LNCAP (cell line): Measurements from ENCODE around the gene TXLNG.
A peak's percentile ranks its signal among the peaks of the same experiment; 100 is the strongest.

Source experiments
- TF ChIP-seq, protein P1 (sequence below): fragments of 450-650 bp; IDR thresholded peaks from 2 replicates; pipeline ENCODE4 v1.5.1; 2017; ENCODE audit warnings: mild to moderate bottlenecking

Gene TXLNG

DNA sequence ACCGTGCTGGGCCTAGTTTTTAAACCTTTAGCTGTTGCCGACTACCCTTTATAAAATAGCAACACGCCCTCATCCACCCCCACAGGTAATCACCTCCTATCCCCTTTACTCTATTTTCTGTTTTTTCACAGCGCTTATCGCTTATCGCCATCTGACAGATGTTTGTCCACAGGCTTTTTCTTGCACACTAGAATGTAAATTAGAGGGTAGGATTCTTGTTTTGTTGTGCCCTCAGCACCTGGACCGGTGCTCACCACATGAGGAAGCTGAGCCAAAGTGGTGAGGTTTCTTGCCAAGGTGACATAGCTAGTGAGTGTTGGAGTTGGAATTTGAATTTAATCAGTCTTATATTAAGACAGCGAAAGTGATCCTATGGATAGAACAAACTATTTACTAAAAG, 86.8 kb downstream of the TXLNG start:
- TF ChIP-seq, protein P1, sequence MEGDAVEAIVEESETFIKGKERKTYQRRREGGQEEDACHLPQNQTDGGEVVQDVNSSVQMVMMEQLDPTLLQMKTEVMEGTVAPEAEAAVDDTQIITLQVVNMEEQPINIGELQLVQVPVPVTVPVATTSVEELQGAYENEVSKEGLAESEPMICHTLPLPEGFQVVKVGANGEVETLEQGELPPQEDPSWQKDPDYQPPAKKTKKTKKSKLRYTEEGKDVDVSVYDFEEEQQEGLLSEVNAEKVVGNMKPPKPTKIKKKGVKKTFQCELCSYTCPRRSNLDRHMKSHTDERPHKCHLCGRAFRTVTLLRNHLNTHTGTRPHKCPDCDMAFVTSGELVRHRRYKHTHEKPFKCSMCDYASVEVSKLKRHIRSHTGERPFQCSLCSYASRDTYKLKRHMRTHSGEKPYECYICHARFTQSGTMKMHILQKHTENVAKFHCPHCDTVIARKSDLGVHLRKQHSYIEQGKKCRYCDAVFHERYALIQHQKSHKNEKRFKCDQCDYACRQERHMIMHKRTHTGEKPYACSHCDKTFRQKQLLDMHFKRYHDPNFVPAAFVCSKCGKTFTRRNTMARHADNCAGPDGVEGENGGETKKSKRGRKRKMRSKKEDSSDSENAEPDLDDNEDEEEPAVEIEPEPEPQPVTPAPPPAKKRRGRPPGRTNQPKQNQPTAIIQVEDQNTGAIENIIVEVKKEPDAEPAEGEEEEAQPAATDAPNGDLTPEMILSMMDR: no peak

DNA sequence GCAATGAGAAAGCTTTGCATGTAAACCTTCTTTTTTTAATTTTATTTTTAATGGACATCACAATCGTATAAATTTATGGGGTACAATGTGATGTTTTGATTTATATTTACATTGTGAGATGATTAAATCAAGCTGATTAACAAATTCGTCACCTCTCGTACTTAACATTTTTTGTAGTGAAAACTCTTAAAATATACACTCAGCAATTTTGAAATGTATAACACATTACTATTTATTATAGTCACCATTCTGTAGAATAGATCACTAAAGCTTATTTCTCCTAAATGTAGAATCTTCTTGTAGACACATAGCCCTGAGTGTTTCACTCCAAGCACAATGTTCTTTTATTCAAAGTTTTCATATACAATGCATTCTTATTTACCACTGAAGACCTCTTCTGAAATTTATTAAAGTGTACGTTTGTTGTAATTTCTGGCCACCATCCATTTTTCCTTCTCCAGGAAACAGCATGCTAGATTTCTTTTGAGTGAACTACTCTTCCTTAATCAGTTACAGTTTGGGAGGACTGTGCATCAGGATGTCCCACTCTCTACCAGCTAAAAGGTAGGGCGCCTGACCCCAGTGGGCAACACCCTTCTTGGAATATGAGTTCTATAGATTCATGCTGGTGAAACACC, 88.3 kb downstream of the TXLNG start:
- TF ChIP-seq, protein P1: no peak

DNA sequence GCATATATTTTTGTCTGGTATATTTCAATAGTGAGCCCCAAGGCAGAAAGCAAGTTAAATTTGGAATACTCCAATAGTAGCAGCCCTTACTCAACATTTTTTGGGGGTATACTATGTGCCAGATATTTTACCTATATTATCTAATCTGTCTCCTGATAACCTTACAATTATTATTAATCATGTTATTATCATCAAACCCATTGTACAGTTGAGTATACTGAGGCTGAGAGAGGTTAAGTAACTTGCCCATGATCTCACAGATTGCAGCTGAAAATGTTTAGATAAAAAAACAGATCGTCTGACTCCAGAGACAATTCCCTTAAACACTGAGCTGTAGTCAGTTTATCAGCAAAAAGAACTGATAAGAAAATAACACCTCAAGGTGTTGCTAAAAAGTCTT, 90.4 kb downstream of the TXLNG start:
- TF ChIP-seq, protein P1: no peak

DNA sequence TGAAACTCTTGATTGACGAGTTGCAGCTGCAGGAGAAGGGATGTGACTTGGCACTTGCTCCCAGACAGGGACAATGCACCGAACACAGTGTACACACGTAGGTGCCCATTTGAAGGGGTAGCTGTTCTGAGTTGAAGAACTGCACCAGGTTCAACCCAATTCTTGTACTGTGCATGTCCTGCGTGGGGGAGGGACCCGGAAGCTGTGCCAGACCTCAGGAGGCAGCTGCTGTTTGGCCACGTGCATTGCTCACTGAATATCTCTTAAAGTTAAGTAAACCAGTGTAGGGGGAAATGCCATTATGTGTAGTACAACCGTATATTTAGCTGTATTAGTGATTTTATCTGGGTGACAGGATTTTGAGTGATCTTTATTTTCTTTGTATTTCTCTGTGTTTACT, 95.9 kb downstream of the TXLNG start:
- TF ChIP-seq, protein P1: no peak

DNA sequence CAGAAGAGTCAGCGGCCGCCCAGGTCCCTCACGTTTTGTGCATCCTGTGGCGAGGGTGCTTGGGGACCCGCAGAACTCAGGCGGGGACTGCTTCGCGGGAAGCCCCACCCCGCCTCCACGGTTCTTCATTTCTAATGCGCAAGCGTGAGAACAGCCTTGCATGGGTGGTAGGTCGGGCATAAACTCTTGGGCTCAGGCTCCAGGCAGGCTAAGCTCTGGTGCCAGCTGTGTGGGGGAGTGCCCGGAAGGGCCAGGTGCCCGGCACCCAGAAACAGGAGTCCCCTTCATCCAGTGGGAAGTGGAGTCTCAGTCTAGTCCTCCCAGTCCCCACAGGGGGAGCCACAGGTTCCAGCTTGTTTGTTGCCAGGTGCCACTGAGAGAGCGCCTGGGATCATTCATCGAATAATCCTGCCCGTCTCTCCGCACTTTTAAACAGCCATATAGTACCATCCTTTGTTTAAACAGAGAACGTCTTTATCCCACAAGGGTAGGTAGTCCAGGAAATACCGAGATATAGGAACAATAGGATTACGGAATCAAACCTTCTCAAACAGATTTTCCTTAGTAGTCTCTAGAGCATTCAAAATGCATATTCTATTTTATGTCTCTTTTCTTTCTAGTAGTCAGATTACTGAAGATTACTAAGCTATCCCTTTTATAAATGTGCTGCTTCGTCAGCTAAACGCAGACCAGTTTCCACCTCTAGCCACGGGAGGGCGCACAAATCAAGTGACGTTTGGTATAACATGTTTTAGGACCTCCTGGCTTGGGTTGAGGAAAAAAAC, 96.6 kb downstream of the TXLNG start:
- TF ChIP-seq, protein P1: peak; percentile 61; the same call in 1 of the 2 replicates

DNA sequence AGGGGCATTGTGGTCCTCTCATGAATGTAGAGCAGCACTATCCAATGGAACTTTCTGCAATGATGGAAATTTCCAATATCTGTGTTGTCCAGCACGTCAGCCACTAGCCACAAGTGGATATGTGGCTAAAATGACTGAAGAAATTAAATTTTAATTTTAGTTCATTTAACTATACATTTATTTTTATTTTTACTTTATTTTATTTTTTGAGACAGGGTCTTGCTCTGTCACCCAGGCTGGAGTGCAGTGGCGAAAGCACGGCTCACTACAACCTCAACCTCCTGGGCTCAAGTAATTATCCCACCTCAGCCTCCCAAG, 97.2 kb downstream of the TXLNG start:
- TF ChIP-seq, protein P1: no peak

DNA sequence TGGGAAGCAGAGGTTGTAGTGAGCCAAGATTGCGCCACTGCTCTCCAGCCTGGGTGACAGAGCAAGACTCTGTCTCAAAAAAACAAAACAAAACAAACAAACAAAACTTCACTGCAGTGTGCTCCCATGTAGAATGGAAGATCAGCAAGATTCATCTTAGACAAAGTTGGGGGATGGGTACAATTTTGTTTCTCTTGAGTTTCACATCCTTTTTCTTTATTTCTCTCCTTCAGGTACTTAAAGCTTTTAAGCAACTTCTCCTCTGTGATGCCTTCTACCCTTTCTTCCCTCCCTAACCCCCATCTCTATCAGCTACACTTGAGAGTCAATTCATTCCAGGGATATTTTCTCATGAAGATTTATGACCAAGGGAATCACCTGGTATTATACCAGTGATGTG, 99.4 kb downstream of the TXLNG start:
- TF ChIP-seq, protein P1: no peak
